GM23338 (cell line): Measurements from ENCODE around the gene HDAC9. TPM values are rescaled to one million over a fixed set of nuclear protein-coding genes. Genes with fewer than 3 reads are reported as not detected.

Experiments used
- ATAC-seq: fragments of 200-7000 bp; cut with Tn5 transposase; 3 replicates; pipeline ENCODE4 v1.9.1; 2020
- DNase-seq: peaks from one replicate; pipeline ENCODE4 v3.0.0-alpha.2; 2015; ENCODE audit warnings: low spot score
- H2AFZ ChIP-seq: fragments of 200-600 bp; sonication (generic); 2 replicates; pipeline ENCODE4 v1.8.0; 2016; ENCODE audit warnings: antibody characterized with exemption, mild to moderate bottlenecking, moderate library complexity
- H3F3A ChIP-seq: fragments of 200-600 bp; sonication (generic); replicated peaks from 2 replicates; pipeline ENCODE4 v1.8.0; 2017; ENCODE audit warnings: antibody characterized with exemption, mixed run types, low read depth
- H3K27ac ChIP-seq: fragments of 200-600 bp; sonication (generic); 2 replicates; pipeline ENCODE4 v1.6.1; 2016; ENCODE audit warnings: low read depth
- H3K27me3 ChIP-seq: fragments of 200-600 bp; sonication (generic); 2 replicates; pipeline ENCODE4 v1.8.0; 2016; ENCODE audit warnings: mild to moderate bottlenecking, mixed run types, moderate library complexity; ENCODE audit not compliant: insufficient read depth
- H3K36me3 ChIP-seq: fragments of 200-600 bp; sonication (generic); 2 replicates; pipeline ENCODE4 v1.8.0; 2016; ENCODE audit warnings: mild to moderate bottlenecking; ENCODE audit not compliant: insufficient read depth
- H3K4me1 ChIP-seq: fragments of 200-600 bp; sonication (generic); 2 replicates; pipeline ENCODE4 v1.8.0; 2016; ENCODE audit warnings: mild to moderate bottlenecking, moderate library complexity; ENCODE audit not compliant: insufficient read depth
- H3K4me2 ChIP-seq: fragments of 200-600 bp; sonication (generic); 2 replicates; pipeline ENCODE4 v1.7.1; 2017; ENCODE audit warnings: mixed run types
- H3K4me3 ChIP-seq: fragments of 200-600 bp; sonication (generic); 2 replicates; pipeline ENCODE4 v1.6.1; 2016; ENCODE audit warnings: mixed run types
- H3K79me2 ChIP-seq: fragments of 200-600 bp; sonication (generic); replicated peaks from 2 replicates; pipeline ENCODE4 v1.8.0; 2017; ENCODE audit warnings: mild to moderate bottlenecking; ENCODE audit not compliant: insufficient read depth
- H3K9me2 ChIP-seq: fragments of 200-600 bp; sonication (generic); 2 replicates; pipeline ENCODE4 v1.8.0; 2017; ENCODE audit not compliant: insufficient read depth
- H4K20me1 ChIP-seq: fragments of 200-600 bp; sonication (generic); replicated peaks from 2 replicates; pipeline ENCODE4 v1.8.0; 2017; ENCODE audit warnings: mild to moderate bottlenecking; ENCODE audit not compliant: insufficient read depth
- H3K27ac Mint-ChIP-seq: 2 replicates; pipeline ENCODE4 v1.8.0; 2020; ENCODE audit warnings: inconsistent platforms, mild to moderate bottlenecking, moderate library complexity, mixed read lengths
- H3K27me3 Mint-ChIP-seq: 3 replicates; pipeline ENCODE4 v1.8.0; 2022; ENCODE audit warnings: low read depth, mild to moderate bottlenecking, moderate library complexity, mixed read lengths, inconsistent platforms; ENCODE audit not compliant: insufficient read depth, poor library complexity
- H3K36me3 Mint-ChIP-seq: 3 replicates; pipeline ENCODE4 v1.8.0; 2021; ENCODE audit warnings: low read depth, mild to moderate bottlenecking, inconsistent platforms, moderate library complexity, mixed read lengths
- H3K4me1 Mint-ChIP-seq: 3 replicates; pipeline ENCODE4 v1.8.0; 2020; ENCODE audit warnings: mild to moderate bottlenecking, inconsistent platforms, mixed read lengths
- H3K4me3 Mint-ChIP-seq: 3 replicates; pipeline ENCODE4 v1.8.0; 2021; ENCODE audit warnings: moderate library complexity, mild to moderate bottlenecking, inconsistent platforms, mixed read lengths
- H3K9me3 Mint-ChIP-seq: 3 replicates; pipeline ENCODE4 v1.8.0; 2020; ENCODE audit warnings: moderate library complexity, mild to moderate bottlenecking, inconsistent platforms, mixed read lengths
- CREB1 ChIP-seq: fragments of 250-450 bp; sonication (Bioruptor Pico); IDR thresholded peaks from 2 replicates; pipeline ENCODE4 v1.5.0; 2020; ENCODE audit warnings: low read depth, mild to moderate bottlenecking, moderate library complexity
- CTCF ChIP-seq, 2 experiments: fragments of 200-600 bp in 1 of 2; sonication (generic) in 1 of 2; conservative IDR thresholded peaks; 2 replicates each; pipeline versions ENCODE4 v1.5.1 to v1.6.1; 2016 to 2017; ENCODE audit warnings: antibody characterized with exemption in 2 of 2, low read depth in 2 of 2, mild to moderate bottlenecking in 2 of 2, moderate library complexity in 1 of 2
- ETS1 ChIP-seq: IDR thresholded peaks from 2 replicates; pipeline ENCODE4 v1.6.1; 2016; ENCODE audit warnings: antibody characterized with exemption
- EZH2 ChIP-seq: fragments of 200-600 bp; sonication (generic); IDR thresholded peaks from one replicate; pipeline ENCODE4 v1.8.0; 2017; ENCODE audit warnings: antibody characterized with exemption, mild to moderate bottlenecking, low read depth; ENCODE audit not compliant: unreplicated experiment
- JUNB ChIP-seq: IDR thresholded peaks from one replicate; pipeline ENCODE4 v1.6.1; 2016; ENCODE audit warnings: antibody characterized with exemption; ENCODE audit not compliant: unreplicated experiment
- POLR2AphosphoS5 ChIP-seq: IDR thresholded peaks from 2 replicates; pipeline ENCODE4 v1.6.1; 2016; ENCODE audit warnings: antibody characterized with exemption, low read depth
- REST ChIP-seq: IDR thresholded peaks from one replicate; pipeline ENCODE4 v1.6.1; 2018; ENCODE audit warnings: antibody characterized with exemption; ENCODE audit not compliant: unreplicated experiment
- STAT1 ChIP-seq: IDR thresholded peaks from one replicate; pipeline ENCODE4 v1.6.1; 2016; ENCODE audit warnings: antibody characterized with exemption; ENCODE audit not compliant: unreplicated experiment
- ZNF114 ChIP-seq: fragments of 250-450 bp; sonication (Bioruptor Pico); IDR thresholded peaks from 2 replicates; pipeline ENCODE4 v1.5.0; 2020; ENCODE audit warnings: mild to moderate bottlenecking, moderate library complexity
- ZNF331 ChIP-seq: fragments of 250-450 bp; sonication (Bioruptor Pico); IDR thresholded peaks from 2 replicates; pipeline ENCODE4 v1.5.0; 2020; ENCODE audit warnings: low read depth, mild to moderate bottlenecking, moderate library complexity
- polyA plus RNA-seq: library from polyadenylated mRNA; unstranded; fragments of >200 nt; fragmentation: Nextera tagmentation; extraction: Ambion mirVana; gene quantifications from 2 replicates; pipeline ENCODE4 v1.2.1, GENCODE V29; 2016
- total RNA-seq: library from RNA; depleted of rRNA; stranded (reverse); fragments of >200 nt; shearing (Covaris generic); gene quantifications from 2 replicates; pipeline ENCODE4 v1.2.3, GENCODE V29; 2014

Gene HDAC9
- total and polyA plus RNA-seq, 2 experiments from 2014 or later, result 8.3 to 18.5 TPM

GRCh38 chr7:18689551-18689950 lies 194.0 kb downstream of the HDAC9 start (continued):
- TF ChIP-seq REST (no peak), ZNF114 (CRISPR knock-in tag) (no peak), ETS1 (no peak), CTCF (conservative IDR thresholded peaks at IDR 0.05; ENCODE audit: low read depth in 2 of 2) (no peak), CREB1 (no peak), POLR2AphosphoS5 (no peak), JUNB (no peak), STAT1 (no peak), ZNF331 (CRISPR knock-in tag) (no peak), EZH2 (no peak)

- H3K36me3 ChIP-seq, result no peaks in the 10 kb centered on the region
- Mint-ChIP-seq H3K27ac (no peak overlapping the region), H3K4me3 (no peak overlapping the region), H3K36me3 (no peaks in the 10 kb centered on the region), H3K9me3 (no peaks in the 10 kb centered on the region), H3K27me3 (no peaks in the 10 kb centered on the region), H3K4me1 (peaks cover 2% of the 10 kb centered on the region; the same call in 1 of the 3 replicates)
- TF ChIP-seq CREB1 (no peak), CTCF (conservative IDR thresholded peaks at IDR 0.05; ENCODE audit: low read depth in 2 of 2) (peak; percentile 62 to 79)
- H4K20me1 ChIP-seq, result no peaks in the 10 kb centered on the region
- no peaks in the 10 kb centered on the region for H3K27me3 ChIP-seq
- H3K27ac ChIP-seq, result no peak overlapping the region
- ATAC-seq (peak; percentile 63; the same call in 2 of the 3 replicates), DNase-seq (peak; percentile 68)
- H3K4me1 ChIP-seq, result no peaks in the 10 kb centered on the region
- no peaks in the 10 kb centered on the region for H3K9me2 ChIP-seq
- no peak overlapping the region for H3K4me2 ChIP-seq
- H2AFZ ChIP-seq, result no peak overlapping the region
- H3K4me3 ChIP-seq, result no peak overlapping the region
- H3K79me2 ChIP-seq, result no peaks in the 10 kb centered on the region
- no peaks in the 10 kb centered on the region for H3F3A ChIP-seq
These were observed 197.9 kb downstream of the HDAC9 start for GRCh38 chr7:18693406-18693805.
